Naive thymus-derived CD8-positive, alpha-beta T cell (primary cell): ENCODE results near the gene TRAPPC12. TPM values are rescaled to one million over a fixed set of nuclear protein-coding genes. Genes with fewer than 3 reads are reported as not detected.

Source experiments
- ATAC-seq, 2 donors: fragments of 150-1000 bp; cut with Tn5 transposase in 1 of 2; sonication (Bioruptor Pico), chemical (Tn5 transposase) in 1 of 2; 1 replicate in 1 of 2; 2 replicates in 1 of 2; pipeline ENCODE4 v1.10.0; 2021; ENCODE audit warnings: mild to moderate bottlenecking in 2 of 2, moderate library complexity in 2 of 2
- POLR2A ChIA-PET: fragments of 350-600 bp; sonication (Branson Sonifier 250); formaldehyde crosslinking; loops from one replicate; lab custom pipeline; 2021; ENCODE audit warnings: antibody characterized with exemption; lab: Charles Lee
- DNase-seq, 10 donors: peaks; one replicate each; pipeline versions ENCODE4 v3.0.0 to v3.0.0-alpha.2; 2020 to 2022
- H3K27ac Mint-ChIP-seq, 10 donors: one replicate each; pipeline ENCODE4 v1.8.0; 2020 to 2022; ENCODE audit warnings: mild to moderate bottlenecking in 10 of 10, mixed read lengths in 10 of 10, moderate library complexity in 4 of 10, inconsistent platforms in 1 of 10
- H3K27me3 Mint-ChIP-seq, 5 donors: one replicate each; pipeline ENCODE4 v1.8.0; 2021 to 2022; ENCODE audit warnings: mixed read lengths in 5 of 5
- H3K36me3 Mint-ChIP-seq, 3 donors: one replicate each; pipeline ENCODE4 v1.8.0; 2020 to 2022; ENCODE audit warnings: mixed read lengths in 3 of 3, mild to moderate bottlenecking in 2 of 3, inconsistent platforms in 1 of 3
- H3K4me1 Mint-ChIP-seq, 4 donors: one replicate each; pipeline ENCODE4 v1.8.0; 2021 to 2022; ENCODE audit warnings: mixed read lengths in 4 of 4
- H3K4me3 Mint-ChIP-seq, 10 donors: one replicate each; pipeline ENCODE4 v1.8.0; 2020 to 2022; ENCODE audit warnings: mild to moderate bottlenecking in 10 of 10, mixed read lengths in 10 of 10, moderate library complexity in 6 of 10, inconsistent platforms in 1 of 10
- H3K9me3 Mint-ChIP-seq, 9 donors: one replicate each; pipeline ENCODE4 v1.8.0; 2020 to 2022; ENCODE audit warnings: mixed read lengths in 9 of 9, mild to moderate bottlenecking in 3 of 9, inconsistent platforms in 1 of 9, moderate library complexity in 1 of 9
- polyA plus RNA-seq, 3 donors: library from polyadenylated mRNA; unstranded; fragments of 300-500 nt; fragmentation: Illumina TruSeq; gene quantifications; one replicate each; pipeline ENCODE4 v1.2.3, GENCODE V29; 2021
- total RNA-seq, 8 experiments: library from RNA in 2 of 8; stranded (reverse) in 2 of 8; gene quantifications; one replicate each; pipeline ENCODE4 v1.2.3 and lab custom pipeline; 2021 to 2026

Gene TRAPPC12
- total and polyA plus RNA-seq, 5 experiments from 2014 or later = 23.8 to 162 (median 44.0) TPM

GRCh38 chr2:3377279-3377611 lies 2.2 kb upstream of the TRAPPC12 start:
- peak overlapping the region; percentile 95 to 99 (median 98) for H3K27ac Mint-ChIP-seq
- DNase-seq (peak in 3 of 10 donors; percentile 6 to 26 (median 10)), ATAC-seq (peak; percentile 7 to 13)
- peak overlapping the region; percentile 92 to 99 (median 97) for H3K4me3 Mint-ChIP-seq
- H3K27me3 Mint-ChIP-seq = no peaks in the 10 kb centered on the region
- POLR2A ChIA-PET = interaction anchor here (0.7 to 2.9 kb wide), 7 partner anchors 114 to 275 kb away, joined by 3 to 17 read pairs (median 5); partner anchors contain the start of gene RNASEH1
- H3K36me3 Mint-ChIP-seq = peaks cover 0 to 12% (median 0%) of the 10 kb centered on the region in 3 donors
- H3K4me1 Mint-ChIP-seq = peaks cover 18 to 54% (median 47%) of the 10 kb centered on the region in 4 donors
- peaks cover 0 to 4% (median 0%) of the 10 kb centered on the region in 9 donors for H3K9me3 Mint-ChIP-seq

DNA sequence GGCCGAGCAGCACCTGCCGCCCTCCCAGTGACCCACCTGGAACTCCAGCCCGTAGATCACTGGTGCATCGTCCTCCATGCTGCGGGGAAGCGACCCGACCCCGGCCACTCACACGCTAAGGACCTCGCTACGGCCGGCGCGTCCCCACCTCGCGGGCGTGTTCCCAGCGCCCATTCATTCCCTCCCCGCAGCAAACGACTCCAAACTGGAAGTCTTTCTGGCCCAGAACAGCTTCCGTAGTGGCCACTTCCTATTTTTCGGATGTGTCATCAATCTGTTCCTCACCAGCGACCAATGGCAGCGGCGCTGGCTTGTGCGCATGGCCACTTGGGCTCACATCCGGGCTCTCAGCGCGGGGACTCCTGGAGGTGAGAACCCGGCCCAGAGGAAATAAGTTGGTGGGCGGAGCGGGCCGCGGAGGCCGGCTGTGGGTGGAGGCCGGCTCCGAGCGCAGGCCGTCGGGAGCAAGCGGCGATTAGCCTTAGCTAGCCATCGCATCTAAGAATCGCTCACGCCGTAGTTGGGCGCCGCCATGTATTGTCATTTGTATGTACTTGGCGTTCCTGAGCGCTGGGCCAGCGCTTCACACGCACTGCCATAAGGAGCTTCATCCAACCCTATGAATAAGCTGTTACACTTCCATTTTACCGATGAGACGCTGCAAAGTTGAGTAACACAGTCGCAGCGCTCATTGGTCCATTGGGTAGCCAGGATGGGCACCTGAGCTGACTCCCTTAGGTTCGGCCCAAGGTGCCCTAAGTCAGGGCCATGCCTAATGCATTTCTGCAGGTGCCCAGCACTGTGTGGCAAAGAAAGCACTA lies 1.7 kb upstream of the TRAPPC12 start, which contains the start of gene EIPR1:
Gene EIPR1 (minus strand): TSS at position 207 of the 821 bp plus-strand sequence. CDS start 129 bp downstream, at position 78.
- Mint-ChIP-seq H3K27ac (peak within 1 kb of the TSS; percentile 95 to 99 (median 98)), H3K36me3 (peaks cover 0 to 15% (median 0%) of the 10 kb centered on the region in 3 donors), H3K4me3 (peak within 1 kb of the TSS; percentile 92 to 99 (median 97)), H3K9me3 (peaks cover 0 to 4% (median 0%) of the 10 kb centered on the region in 9 donors), H3K4me1 (peaks cover 18 to 56% (median 49%) of the 10 kb centered on the region in 4 donors), H3K27me3 (no peaks in the 10 kb centered on the region)
- DNase-seq (peak; percentile 89 to 98 (median 96)), ATAC-seq (peak; percentile 78 to 82)
- POLR2A ChIA-PET = interaction anchor here (0.6 to 2.9 kb wide), 14 partner anchors 10 to 764 kb away, joined by 3 to 17 read pairs (median 4); partner anchors contain the start of genes ADI1 and RNASEH1

DNA sequence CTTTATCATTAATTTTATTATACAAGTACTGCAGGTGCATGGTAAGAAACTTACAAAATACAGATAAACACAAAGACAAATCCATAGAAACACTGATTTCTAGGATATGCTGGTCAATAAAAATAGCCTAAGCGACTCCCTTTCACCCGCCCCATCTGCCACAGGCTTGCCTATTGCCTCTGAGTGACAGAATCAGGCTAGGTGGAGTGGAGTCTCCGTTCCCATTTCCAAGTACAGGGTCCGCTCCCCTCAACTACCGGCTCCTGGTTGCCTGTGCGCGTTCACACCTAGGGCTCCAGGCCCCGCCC lies 201 bp upstream of the TRAPPC12 start:
- ATAC-seq = no peak

GRCh38 chr2:3386448-3386958 lies 7.0 kb downstream of the TRAPPC12 start:
- no peak for ATAC-seq
- Mint-ChIP-seq H3K36me3 (peaks cover 9 to 62% (median 10%) of the 10 kb centered on the region in 3 donors), H3K4me1 (peaks cover 13 to 34% (median 31%) of the 10 kb centered on the region in 4 donors), H3K27me3 (no peaks in the 10 kb centered on the region), H3K9me3 (peaks cover 0 to 4% (median 0%) of the 10 kb centered on the region in 9 donors), H3K4me3 (peak overlapping the region in 1 of 10 donors; percentile 34), H3K27ac (peak overlapping the region in 2 of 10 donors; percentile 6 to 37)
- DNase-seq = no peak
- POLR2A ChIA-PET = no interaction called here

More for the DNA sequence above, 201 bp upstream of the TRAPPC12 start:
- peak overlapping the region; percentile 88 to 99 (median 96) for H3K4me3 Mint-ChIP-seq
- no peaks in the 10 kb centered on the region for H3K27me3 Mint-ChIP-seq
- peaks cover 18 to 65% (median 52%) of the 10 kb centered on the region in 4 donors for H3K4me1 Mint-ChIP-seq
- POLR2A ChIA-PET = interaction anchor here (0.9 to 2.9 kb wide), 7 partner anchors 8 to 273 kb away, joined by 3 to 17 read pairs (median 5); partner anchors contain the start of genes ADI1, RNASEH1 and RPS7
- peaks cover 0 to 21% (median 0%) of the 10 kb centered on the region in 3 donors for H3K36me3 Mint-ChIP-seq
- H3K9me3 Mint-ChIP-seq = peaks cover 0 to 4% (median 0%) of the 10 kb centered on the region in 9 donors
- no peak for DNase-seq
- H3K27ac Mint-ChIP-seq = peak overlapping the region; percentile 86 to 99 (median 98)

DNA sequence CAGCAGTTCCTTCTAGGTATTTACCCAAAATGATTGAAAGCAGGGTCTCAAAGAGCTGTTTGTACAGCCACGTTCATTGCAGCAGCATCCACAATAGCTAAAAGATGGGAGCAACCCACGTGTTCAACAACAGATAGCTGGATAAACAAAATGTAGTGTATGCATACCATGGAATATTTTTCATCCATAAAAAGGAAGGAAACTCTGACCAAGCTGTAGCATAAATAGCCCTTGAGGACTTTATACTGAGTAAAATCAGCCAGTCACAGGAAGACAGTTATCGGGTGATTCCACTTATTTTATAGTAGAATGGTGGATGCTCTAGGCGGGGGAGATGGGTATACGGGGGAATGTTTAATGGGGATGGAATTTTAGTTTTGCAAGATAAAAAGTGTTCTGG lies 7.5 kb downstream of the TRAPPC12 start:
- ATAC-seq (no peak), DNase-seq (no peak)
- Mint-ChIP-seq H3K9me3 (peaks cover 0 to 4% (median 0%) of the 10 kb centered on the region in 9 donors), H3K4me1 (peaks cover 14 to 35% (median 32%) of the 10 kb centered on the region in 4 donors), H3K27ac (no peak overlapping the region), H3K27me3 (no peaks in the 10 kb centered on the region), H3K4me3 (no peak overlapping the region), H3K36me3 (peaks cover 10 to 61% (median 11%) of the 10 kb centered on the region in 3 donors)
- POLR2A ChIA-PET = interaction anchor here (0.8 kb wide), 1 partner anchor 8 kb away, joined by 3 read pairs; no protein-coding TSS in a partner anchor

- H3K4me1 Mint-ChIP-seq = peaks cover 14 to 40% (median 37%) of the 10 kb centered on the region in 4 donors
- peaks cover 10 to 64% (median 17%) of the 10 kb centered on the region in 3 donors for H3K36me3 Mint-ChIP-seq
- ATAC-seq (no peak), DNase-seq (no peak)
- POLR2A ChIA-PET = interaction anchor here (0.8 kb wide), 1 partner anchor 9 kb away, joined by 3 read pairs; no protein-coding TSS in a partner anchor
- H3K27me3 Mint-ChIP-seq = no peaks in the 10 kb centered on the region
- H3K4me3 Mint-ChIP-seq = no peak overlapping the region
- H3K27ac Mint-ChIP-seq = no peak overlapping the region
- peaks cover 0 to 4% (median 0%) of the 10 kb centered on the region in 9 donors for H3K9me3 Mint-ChIP-seq
Observed at GRCh38 chr2:3387644-3388411, 8.3 kb downstream of the TRAPPC12 start.

DNA sequence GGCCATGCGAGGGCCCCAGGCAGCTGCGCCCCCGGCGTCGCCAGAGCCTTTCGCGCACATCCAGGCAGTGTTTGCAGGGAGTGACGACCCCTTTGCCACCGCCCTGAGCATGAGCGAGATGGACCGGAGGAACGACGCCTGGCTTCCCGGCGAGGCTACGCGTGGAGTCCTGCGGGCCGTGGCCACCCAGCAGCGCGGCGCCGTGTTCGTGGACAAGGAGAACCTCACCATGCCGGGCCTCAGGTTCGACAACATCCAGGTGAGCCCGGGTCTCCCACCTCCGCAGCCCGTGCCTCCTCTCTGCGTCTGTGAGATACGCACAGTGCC lies 8.9 kb downstream of the TRAPPC12 start:
- H3K27me3 Mint-ChIP-seq = no peaks in the 10 kb centered on the region
- peaks cover 0 to 4% (median 0%) of the 10 kb centered on the region in 9 donors for H3K9me3 Mint-ChIP-seq
- no peak overlapping the region for H3K27ac Mint-ChIP-seq
- ATAC-seq = no peak
- DNase-seq = no peak
- H3K4me1 Mint-ChIP-seq = peaks cover 16 to 45% (median 38%) of the 10 kb centered on the region in 4 donors
- no peak overlapping the region for H3K4me3 Mint-ChIP-seq
- POLR2A ChIA-PET = no interaction called here
- peaks cover 10 to 68% (median 17%) of the 10 kb centered on the region in 3 donors for H3K36me3 Mint-ChIP-seq

GRCh38 chr2:3389193-3389592 lies 9.7 kb downstream of the TRAPPC12 start:
- H3K27ac Mint-ChIP-seq = peak overlapping the region in 1 of 10 donors; percentile 34
- POLR2A ChIA-PET = no interaction called here

GRCh38 chr2:3390041-3390440 lies 10.5 kb downstream of the TRAPPC12 start:
- POLR2A ChIA-PET = no interaction called here
- ATAC-seq (no peak), DNase-seq (no peak)
- H3K4me3 Mint-ChIP-seq = no peak overlapping the region
- H3K27me3 Mint-ChIP-seq = no peaks in the 10 kb centered on the region
- H3K4me1 Mint-ChIP-seq = peaks cover 16 to 40% (median 32%) of the 10 kb centered on the region in 4 donors
- H3K27ac Mint-ChIP-seq = peak overlapping the region in 4 of 10 donors; percentile 29 to 80 (median 73)
- peaks cover 0 to 8% (median 3%) of the 10 kb centered on the region in 9 donors for H3K9me3 Mint-ChIP-seq
- peaks cover 15 to 73% (median 30%) of the 10 kb centered on the region in 3 donors for H3K36me3 Mint-ChIP-seq

More at GRCh38 chr2:3389193-3389592, 9.7 kb downstream of the TRAPPC12 start:
- peaks cover 10 to 72% (median 23%) of the 10 kb centered on the region in 3 donors for H3K36me3 Mint-ChIP-seq
- peaks cover 0 to 4% (median 0%) of the 10 kb centered on the region in 9 donors for H3K9me3 Mint-ChIP-seq
- H3K4me3 Mint-ChIP-seq = no peak overlapping the region
- ATAC-seq (no peak), DNase-seq (no peak)
- H3K27me3 Mint-ChIP-seq = no peaks in the 10 kb centered on the region
- peaks cover 16 to 45% (median 36%) of the 10 kb centered on the region in 4 donors for H3K4me1 Mint-ChIP-seq

DNA sequence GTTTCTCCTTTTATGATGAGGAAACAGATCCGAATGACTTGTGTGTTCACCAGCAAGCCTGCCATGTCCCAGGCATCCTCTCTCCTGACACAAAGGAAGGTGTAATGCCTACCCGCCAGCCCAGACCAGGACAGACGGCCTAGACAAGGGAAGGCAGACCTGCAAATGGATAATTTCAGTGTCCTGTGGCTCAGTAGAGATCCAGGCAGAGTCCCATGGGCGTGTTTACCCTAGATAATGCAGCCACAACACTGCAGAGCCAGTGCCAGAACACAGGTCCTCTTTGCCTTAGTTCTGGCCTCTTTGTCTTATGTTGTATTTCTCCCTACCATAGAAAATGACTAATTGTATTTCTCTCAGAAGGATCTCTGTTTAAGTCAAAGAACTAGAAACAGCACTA lies 12.7 kb downstream of the TRAPPC12 start:
- POLR2A ChIA-PET = no interaction called here

GRCh38 chr2:3396920-3397559 lies 17.5 kb downstream of the TRAPPC12 start:
- Mint-ChIP-seq H3K27ac (peak overlapping the region in 1 of 10 donors; percentile 16), H3K4me3 (no peak overlapping the region), H3K9me3 (peaks cover 0 to 37% (median 15%) of the 10 kb centered on the region in 9 donors), H3K36me3 (peaks cover 27 to 83% (median 60%) of the 10 kb centered on the region in 3 donors), H3K4me1 (peaks cover 8 to 41% (median 25%) of the 10 kb centered on the region in 4 donors), H3K27me3 (no peaks in the 10 kb centered on the region)
- ATAC-seq (no peak), DNase-seq (no peak)
- POLR2A ChIA-PET = interaction anchor here (1.1 kb wide), 1 partner anchor 9 kb away, joined by 3 read pairs; no protein-coding TSS in a partner anchor

More for the DNA sequence above, 12.7 kb downstream of the TRAPPC12 start:
- ATAC-seq (no peak), DNase-seq (no peak)
- H3K9me3 Mint-ChIP-seq = peaks cover 0 to 27% (median 15%) of the 10 kb centered on the region in 9 donors
- H3K36me3 Mint-ChIP-seq = peaks cover 26 to 79% (median 45%) of the 10 kb centered on the region in 3 donors
- peaks cover 15 to 40% (median 30%) of the 10 kb centered on the region in 4 donors for H3K4me1 Mint-ChIP-seq
- no peak overlapping the region for H3K4me3 Mint-ChIP-seq
- H3K27ac Mint-ChIP-seq = peak overlapping the region in 2 of 10 donors; percentile 20 to 48
- H3K27me3 Mint-ChIP-seq = no peaks in the 10 kb centered on the region
